H9 (cell line): Measurements from ENCODE around the gene HBP1. TPM values are rescaled to one million over a fixed set of nuclear protein-coding genes. Genes with fewer than 3 reads are reported as not detected.

ENCODE experiments used
- DNase-seq: peaks from one replicate; pipeline ENCODE4 v3.0.0-alpha.2; 2017
- H2AFZ ChIP-seq: one replicate; pipeline ENCODE4 v1.6.1; 2013; ENCODE audit warnings: mild to moderate bottlenecking, low read length, control low read depth, moderate library complexity
- H2AK5ac ChIP-seq: 2 replicates; pipeline ENCODE4 v1.6.1; 2013; ENCODE audit warnings: low read length, control low read depth, mixed read lengths; ENCODE audit not compliant: insufficient read length
- H2BK120ac ChIP-seq: one replicate; pipeline ENCODE4 v1.6.1; 2013; ENCODE audit warnings: low read depth, mild to moderate bottlenecking, low read length, control low read depth, inconsistent platforms; ENCODE audit not compliant: poor library complexity, severe bottlenecking
- H2BK12ac ChIP-seq: 2 replicates; pipeline ENCODE4 v1.6.1; 2013; ENCODE audit warnings: low read length, control low read depth, mixed read lengths, low read depth; ENCODE audit not compliant: insufficient read length
- H2BK15ac ChIP-seq: 2 replicates; pipeline ENCODE4 v1.6.1; 2013; ENCODE audit warnings: low read depth, low read length, control low read depth
- H2BK20ac ChIP-seq: one replicate; pipeline ENCODE4 v1.6.1; 2013; ENCODE audit warnings: low read depth, mild to moderate bottlenecking, low read length, control low read depth, inconsistent platforms; ENCODE audit not compliant: poor library complexity, severe bottlenecking
- H2BK5ac ChIP-seq: 2 replicates; pipeline ENCODE4 v1.6.1; 2013; ENCODE audit warnings: low read length, control low read depth, mixed read lengths; ENCODE audit not compliant: insufficient read length
- H3K14ac ChIP-seq: 2 replicates; pipeline ENCODE4 v1.6.1; 2013; ENCODE audit warnings: low read length, control low read depth; ENCODE audit not compliant: insufficient read depth
- H3K18ac ChIP-seq: 2 replicates; pipeline ENCODE4 v1.6.1; 2013; ENCODE audit warnings: low read depth, mild to moderate bottlenecking, mixed read lengths, low read length, control low read depth; ENCODE audit not compliant: insufficient read length
- H3K23ac ChIP-seq: 2 replicates; pipeline ENCODE4 v1.6.1; 2013; ENCODE audit warnings: low read length, control low read depth, mixed read lengths, low read depth; ENCODE audit not compliant: insufficient read length
- H3K23me2 ChIP-seq: 2 replicates; pipeline ENCODE4 v1.6.1; 2013; ENCODE audit warnings: low read depth, mild to moderate bottlenecking, mixed read lengths, low read length, control low read depth; ENCODE audit not compliant: insufficient read length, poor library complexity, severe bottlenecking
- H3K27ac ChIP-seq: 2 replicates; pipeline ENCODE4 v1.5.1; 2013; ENCODE audit warnings: low read length, control low read depth, mixed read lengths, low read depth; ENCODE audit not compliant: insufficient read length
- H3K27me3 ChIP-seq: 2 replicates; pipeline ENCODE4 v1.6.1; 2013; ENCODE audit warnings: low read length, control low read depth, inconsistent platforms; ENCODE audit not compliant: insufficient read depth
- H3K4ac ChIP-seq: 2 replicates; pipeline ENCODE4 v1.6.1; 2013; ENCODE audit warnings: low read depth, mild to moderate bottlenecking, control low read depth, inconsistent platforms, low read length, moderate library complexity
- H3K4me1 ChIP-seq: 2 replicates; pipeline ENCODE4 v1.6.1; 2013; ENCODE audit warnings: low read length, control low read depth, inconsistent platforms; ENCODE audit not compliant: insufficient read depth
- H3K4me2 ChIP-seq: 2 replicates; pipeline ENCODE4 v1.6.1; 2013; ENCODE audit warnings: low read length, control low read depth, mixed read lengths; ENCODE audit not compliant: insufficient read length, insufficient read depth
- H3K56ac ChIP-seq: 2 replicates; pipeline ENCODE4 v1.6.1; 2013; ENCODE audit warnings: low read depth, mild to moderate bottlenecking, mixed read lengths, low read length, control low read depth; ENCODE audit not compliant: insufficient read length
- H3K79me1 ChIP-seq: 2 replicates; pipeline ENCODE4 v1.6.1; 2013; ENCODE audit warnings: low read depth, mild to moderate bottlenecking, moderate library complexity, low read length, control low read depth, inconsistent platforms; ENCODE audit not compliant: insufficient read depth, poor library complexity, severe bottlenecking
- H3K79me2 ChIP-seq: 2 replicates; pipeline ENCODE4 v1.6.1; 2013; ENCODE audit warnings: low read length, control low read depth, inconsistent platforms; ENCODE audit not compliant: insufficient read depth
- H3K9ac ChIP-seq: 2 replicates; pipeline ENCODE4 v1.6.1; 2013; ENCODE audit warnings: low read length, control low read depth, mixed read lengths; ENCODE audit not compliant: insufficient read length; ENCODE audit errors: extremely low read depth
- H3K9me3 ChIP-seq: one replicate; pipeline ENCODE4 v1.6.1; 2013; ENCODE audit warnings: low read depth, low read length, inconsistent platforms; ENCODE audit not compliant: control insufficient read depth
- H3T11ph ChIP-seq: one replicate; pipeline ENCODE4 v1.6.1; 2013; ENCODE audit warnings: mild to moderate bottlenecking, low read length, control low read depth, inconsistent platforms
- H4K20me1 ChIP-seq: one replicate; pipeline ENCODE4 v1.6.1; 2013; ENCODE audit not compliant: control insufficient read depth, insufficient read length, insufficient read depth
- H4K5ac ChIP-seq: 2 replicates; pipeline ENCODE4 v1.6.1; 2013; ENCODE audit warnings: low read depth, mild to moderate bottlenecking, mixed read lengths, low read length, control low read depth; ENCODE audit not compliant: insufficient read length
- H4K8ac ChIP-seq: replicated peaks from 2 replicates; pipeline ENCODE4 v1.6.1; 2013; ENCODE audit warnings: low read length, control low read depth, mixed read lengths, low read depth; ENCODE audit not compliant: insufficient read length
- H4K91ac ChIP-seq: 2 replicates; pipeline ENCODE4 v1.6.1; 2013; ENCODE audit warnings: low read depth, mild to moderate bottlenecking, moderate library complexity, mixed read lengths, low read length, control low read depth; ENCODE audit not compliant: insufficient read length
- H3K27ac Mint-ChIP-seq, 3 experiments: 2 replicates in 2 of 3; 3 replicates in 1 of 3; pipeline ENCODE4 v1.8.0; 2020 to 2021; ENCODE audit warnings: mixed read lengths in 3 of 3, mild to moderate bottlenecking in 1 of 3, moderate library complexity in 1 of 3
- H3K27me3 Mint-ChIP-seq: 2 replicates; pipeline ENCODE4 v1.8.0; 2021; ENCODE audit warnings: low read depth, mild to moderate bottlenecking, moderate library complexity, mixed read lengths
- H3K36me3 Mint-ChIP-seq, 3 experiments: 2 replicates in 2 of 3; 3 replicates in 1 of 3; pipeline ENCODE4 v1.8.0; 2020 to 2021; ENCODE audit warnings: low read depth in 3 of 3, mixed read lengths in 3 of 3; ENCODE audit not compliant: insufficient read depth in 1 of 3
- H3K4me1 Mint-ChIP-seq, 2 experiments: 2 replicates each; pipeline ENCODE4 v1.8.0; 2020; ENCODE audit warnings: mixed read lengths in 2 of 2
- H3K4me3 Mint-ChIP-seq, 2 experiments: 2 replicates in 1 of 2; 3 replicates in 1 of 2; pipeline ENCODE4 v1.8.0; 2020 to 2021; ENCODE audit warnings: mild to moderate bottlenecking in 2 of 2, mixed read lengths in 2 of 2, moderate library complexity in 1 of 2
- H3K9me3 Mint-ChIP-seq, 2 experiments: 2 replicates in 1 of 2; 3 replicates in 1 of 2; pipeline ENCODE4 v1.8.0; 2020; ENCODE audit warnings: mild to moderate bottlenecking in 2 of 2, mixed read lengths in 2 of 2, moderate library complexity in 1 of 2
- CTCF ChIP-seq: fragments of 200-600 bp; sonication (generic); conservative IDR thresholded peaks from 3 replicates; pipeline ENCODE4 v1.8.0; 2021; ENCODE audit warnings: antibody characterized with exemption, mild to moderate bottlenecking
- WGBS: extraction: QIAGEN DNeasy Blood & Tissue Kit; methylation state at CpG from one replicate; pipeline ENCODE4 v1.1.7; 2013; ENCODE audit warnings: missing lambda C conversion rate, low lambda C conversion rate, mixed read lengths; ENCODE audit not compliant: insufficient read length; ENCODE audit errors: extremely low coverage; 5-methylcytosine and 5-hydroxymethylcytosine counted together
- total RNA-seq: library from RNA; stranded (reverse); gene quantifications from 2 replicates; pipeline ENCODE4 v1.2.1, GENCODE V29; 2021

The HBP1 gene
- total RNA-seq, 1 experiment from 2014 or later = 27.6 TPM

- no peak overlapping the region for H3K4me3 Mint-ChIP-seq
- no peak overlapping the region for H3K4ac ChIP-seq
- H2BK20ac ChIP-seq = no peak overlapping the region
- H4K5ac ChIP-seq = no peak overlapping the region
- H3K79me1 ChIP-seq = no peaks in the 10 kb centered on the region
- no peaks in the 10 kb centered on the region; a peak in 1 of 5 replicates for H3K9me3 Mint-ChIP-seq
- H3K23ac ChIP-seq = no peak overlapping the region
- H3K36me3 Mint-ChIP-seq = peaks cover 2 to 24% (median 9%) of the 10 kb centered on the region in 3 experiments; a peak in 6 of 7 replicates
- no peaks in the 10 kb centered on the region for H3K79me2 ChIP-seq
- H2AFZ ChIP-seq = no peak overlapping the region
- H2BK15ac ChIP-seq = no peak overlapping the region
- H3K27ac Mint-ChIP-seq = no peak overlapping the region
- no peaks in the 10 kb centered on the region for H3K27me3 ChIP-seq
- no peak overlapping the region for H3K27ac ChIP-seq
- no peaks in the 10 kb centered on the region for H3K4me1 ChIP-seq
- H2BK5ac ChIP-seq = no peak overlapping the region
- H3K18ac ChIP-seq = no peak overlapping the region
- no peak overlapping the region for H3K56ac ChIP-seq
- no peak overlapping the region for H4K8ac ChIP-seq
- no peaks in the 10 kb centered on the region for H3K9me3 ChIP-seq
- no peaks in the 10 kb centered on the region for H4K20me1 ChIP-seq
- no peak for TF ChIP-seq CTCF
- no peak overlapping the region for H3T11ph ChIP-seq
- H3K4me1 Mint-ChIP-seq = peaks cover 0 to 2% of the 10 kb centered on the region in 2 experiments; a peak in 1 of 4 replicates
- no peak overlapping the region for H3K14ac ChIP-seq
- WGBS = no CpG with 5 or more reads among the region's 7 CpGs
- H3K4me2 ChIP-seq = no peak overlapping the region
- no peak overlapping the region for H2BK12ac ChIP-seq
- H2BK120ac ChIP-seq = no peak overlapping the region
- DNase-seq = no peak
- no peak overlapping the region for H4K91ac ChIP-seq
- H3K23me2 ChIP-seq = no peaks in the 10 kb centered on the region
- H3K9ac ChIP-seq = no peak overlapping the region
- no peaks in the 10 kb centered on the region for H3K27me3 Mint-ChIP-seq
- H2AK5ac ChIP-seq = no peak overlapping the region
These were observed 11.7 kb upstream of the HBP1 start for GRCh38 chr7:107157091-107157490.
